Heart left ventricle (tissue), 16 donors: ENCODE data around the gene PLIN4. TPM values are rescaled to one million over a fixed set of nuclear protein-coding genes. Genes with fewer than 3 reads are reported as not detected.

ENCODE experiments used
- ATAC-seq, 4 donors: fragments of 200-7000 bp; cut with Tn5 transposase; one replicate each; pipeline ENCODE4 v1.9.1; 2020 to 2022; ENCODE audit warnings: moderate library complexity in 4 of 4, mild to moderate bottlenecking in 3 of 4, moderate number of reproducible peaks in 1 of 4
- DNase-seq, 5 donors: peaks; one replicate each; pipeline ENCODE4 v3.0.0-alpha.2; 2020
- H3K27ac ChIP-seq, 12 donors: fragments of 200-600 bp; sonication (generic) in 4 of 12; one replicate each; pipeline versions ENCODE4 v1.5.0 to v1.8.0; 2016 to 2022; ENCODE audit warnings: mild to moderate bottlenecking in 2 of 12
- H3K27me3 ChIP-seq, 9 donors: fragments of 200-600 bp; sonication (generic) in 2 of 9; one replicate each; pipeline versions ENCODE4 v1.5.1 to v1.8.0; 2016 to 2022; ENCODE audit warnings: mild to moderate bottlenecking in 3 of 9
- H3K36me3 ChIP-seq, 9 donors: fragments of 200-600 bp; sonication (generic) in 2 of 9; one replicate each; pipeline versions ENCODE4 v1.5.0 to v1.8.0; 2018 to 2022; ENCODE audit warnings: mild to moderate bottlenecking in 2 of 9
- H3K4me1 ChIP-seq, 12 donors: fragments of 200-600 bp; sonication (generic) in 4 of 12; one replicate each; pipeline versions ENCODE4 v1.5.0 to v1.8.0; 2016 to 2022; ENCODE audit warnings: mild to moderate bottlenecking in 3 of 12
- H3K4me3 ChIP-seq, 12 donors: fragments of 200-600 bp; sonication (generic) in 4 of 12; one replicate each; pipeline versions ENCODE4 v1.5.0 to v1.8.0; 2017 to 2022; ENCODE audit warnings: mild to moderate bottlenecking in 9 of 12, moderate library complexity in 4 of 12
- H3K9me3 ChIP-seq, 12 donors: fragments of 200-600 bp; sonication (generic) in 4 of 12; one replicate each; pipeline versions ENCODE4 v1.5.0 to v1.8.0; 2016 to 2022; ENCODE audit warnings: mild to moderate bottlenecking in 1 of 12
- POLR2A ChIP-seq, 2 donors: fragments of 450-650 bp; IDR thresholded peaks; one replicate each; pipeline ENCODE4 v1.6.1; 2017; ENCODE audit warnings: antibody characterized with exemption in 2 of 2, mild to moderate bottlenecking in 2 of 2, moderate library complexity in 2 of 2
- WGBS, 4 donors: extraction: QIAGEN DNeasy Blood & Tissue Kit in 2 of 4; methylation state at CpG; one replicate each; pipeline versions ENCODE4 v1.1.5 to v1.1.7; 2013 to 2018; 5-methylcytosine and 5-hydroxymethylcytosine counted together
- intact Hi-C, 10 donors: fragments of 100-400 bp; cut with DNase I; formaldehyde crosslinking; loops; one replicate each; pipeline versions ENCODE4 v1.11.1 to v1.14.2; 2022
- polyA plus RNA-seq, 2 donors: library from polyadenylated mRNA; stranded (reverse); fragments of 200-250 nt; gene quantifications; one replicate each; pipeline ENCODE4 v1.2.3, GENCODE V29; 2013
- total RNA-seq, 9 donors: library from RNA; depleted of rRNA in 2 of 9; stranded (reverse); fragments of >200 nt in 2 of 9; fragmentation: NEBNext Ultra II Directional in 3 of 9; extraction: Animal tissue kit (Norgen Biotek cat#: 25700) in 3 of 9; gene quantifications; one replicate each; pipeline versions ENCODE4 v1.1.0 to v1.2.4, GENCODE V29; 2016 to 2023
- TF ChIP-seq, protein P1 (sequence below), 12 donors: fragments of 200-600 bp; sonication (generic) in 4 of 12; IDR thresholded peaks; one replicate each; pipeline versions ENCODE4 v1.5.0 to v1.8.0; 2018 to 2022; ENCODE audit warnings: antibody characterized with exemption in 12 of 12, mild to moderate bottlenecking in 5 of 12
- donor health status: ischemic (EF 13 %, LVEDD 7.1; RV severe dilation, severe dysfunction).
- donor health status: healthy with polysubstance abuse.
- donor health status: DM: no; HTN: yes; CAD: no.
- donor health status: DM: no; HTN: no; CAD: no.
- donor health status: ischemic (EF 25% LVEDD 6.9; RV normal size, moderate dysfunction).
- donor health status: ischemic (EF 25% LVEDD 5.7; RV mildly dilated, moderate dysfunction).
- donor health status: healthy.
- donor health status: DM: yes; HTN: yes; CAD: no.
- donor health status: ischemic (EF 35%, LVEDD 5.7; RV mildly dilated, moderate dysfunction).
- donor health status: nonischemic (EF 11% LVEDD 7.7; RV severe dilation, severe dysfunction).
- donor health status: DM: yes; HTN: yes; CAD: no.
- donor health status: PGD.
- donor health status: ischemic (EF 29% LVEDD 5.4; RV normal size, mild dysfunction).
- donor health status: nonischemic (EF 23%, LVEDD 6.1; RV moderate dilation, normal function).

The PLIN4 gene
- total and polyA plus RNA-seq, 11 donors, result 55.5 to 292 (median 174) TPM

DNA sequence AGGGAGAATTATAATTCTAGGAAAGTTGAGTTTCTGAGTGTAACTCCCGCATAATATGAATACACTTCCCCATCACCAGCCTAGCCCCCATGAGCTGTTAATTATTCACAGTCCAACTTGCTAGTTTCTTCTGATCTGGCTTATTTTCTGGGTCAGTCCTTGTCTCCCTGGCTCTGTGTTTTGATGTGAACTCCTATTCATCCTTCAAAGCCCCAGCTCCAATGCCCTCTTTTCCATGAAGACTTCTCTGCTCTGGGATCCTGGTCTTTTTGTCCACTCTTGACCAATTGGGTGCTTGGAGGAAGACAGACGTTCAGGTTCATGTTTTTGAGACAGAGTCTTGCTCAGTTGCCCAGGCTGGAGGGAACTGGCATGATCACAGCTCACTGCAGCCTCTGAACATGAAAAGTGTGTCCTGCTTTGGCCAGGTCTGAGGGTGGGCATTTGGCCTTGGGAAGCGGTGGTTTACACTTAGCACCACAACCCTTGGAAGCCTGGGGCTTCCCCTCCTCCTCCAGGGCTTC, 20.9 kb upstream of the PLIN4 start:
- H3K4me3 ChIP-seq, result peak overlapping the region in 1 of 12 donors; percentile 26
- H3K27ac ChIP-seq, result peak overlapping the region in 1 of 12 donors; percentile 64
- peaks cover 0 to 14% (median 3%) of the 10 kb centered on the region in 12 donors for H3K9me3 ChIP-seq
- ATAC-seq, result no peak
- intact Hi-C loops, result no loop called here
- H3K36me3 ChIP-seq, result peaks cover 0 to 7% (median 0%) of the 10 kb centered on the region in 9 donors
- peaks cover 0 to 39% (median 15%) of the 10 kb centered on the region in 12 donors for H3K4me1 ChIP-seq
- TF ChIP-seq, protein P1, sequence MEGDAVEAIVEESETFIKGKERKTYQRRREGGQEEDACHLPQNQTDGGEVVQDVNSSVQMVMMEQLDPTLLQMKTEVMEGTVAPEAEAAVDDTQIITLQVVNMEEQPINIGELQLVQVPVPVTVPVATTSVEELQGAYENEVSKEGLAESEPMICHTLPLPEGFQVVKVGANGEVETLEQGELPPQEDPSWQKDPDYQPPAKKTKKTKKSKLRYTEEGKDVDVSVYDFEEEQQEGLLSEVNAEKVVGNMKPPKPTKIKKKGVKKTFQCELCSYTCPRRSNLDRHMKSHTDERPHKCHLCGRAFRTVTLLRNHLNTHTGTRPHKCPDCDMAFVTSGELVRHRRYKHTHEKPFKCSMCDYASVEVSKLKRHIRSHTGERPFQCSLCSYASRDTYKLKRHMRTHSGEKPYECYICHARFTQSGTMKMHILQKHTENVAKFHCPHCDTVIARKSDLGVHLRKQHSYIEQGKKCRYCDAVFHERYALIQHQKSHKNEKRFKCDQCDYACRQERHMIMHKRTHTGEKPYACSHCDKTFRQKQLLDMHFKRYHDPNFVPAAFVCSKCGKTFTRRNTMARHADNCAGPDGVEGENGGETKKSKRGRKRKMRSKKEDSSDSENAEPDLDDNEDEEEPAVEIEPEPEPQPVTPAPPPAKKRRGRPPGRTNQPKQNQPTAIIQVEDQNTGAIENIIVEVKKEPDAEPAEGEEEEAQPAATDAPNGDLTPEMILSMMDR (IDR thresholded peaks at IDR 0.05), result no peak
- no peak for TF ChIP-seq POLR2A (IDR thresholded peaks at IDR 0.05)
- no peak for DNase-seq
- peaks cover 0 to 8% (median 0%) of the 10 kb centered on the region in 9 donors for H3K27me3 ChIP-seq
- 83 to 91% (median 90%) methylated on average over 3 of the region's 3 CpGs for WGBS, 4 donors

DNA sequence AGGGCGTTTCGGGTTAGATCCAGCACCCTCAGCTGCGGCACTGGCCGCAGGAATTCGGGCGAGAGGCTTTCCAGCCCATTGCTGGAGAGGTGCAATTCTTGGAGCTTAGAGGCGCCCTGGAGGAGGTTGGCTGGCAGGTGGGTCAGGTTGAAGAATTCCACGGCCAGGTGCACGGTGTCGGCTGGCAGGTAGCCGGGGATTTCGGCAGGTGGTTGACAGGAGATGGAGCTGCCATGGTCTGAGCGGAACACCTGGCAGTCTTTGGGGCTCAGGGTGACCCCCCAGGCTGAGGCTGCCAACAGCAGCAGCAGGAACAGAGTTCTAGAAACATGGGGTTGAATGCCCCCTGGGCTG, 20.3 kb upstream of the PLIN4 start:
- TF ChIP-seq, protein P1 (IDR thresholded peaks at IDR 0.05), result no peak
- no peak for TF ChIP-seq POLR2A (IDR thresholded peaks at IDR 0.05)
- Histone ChIP-seq H3K27me3 (peaks cover 0 to 8% (median 0%) of the 10 kb centered on the region in 9 donors), H3K4me1 (peaks cover 0 to 39% (median 15%) of the 10 kb centered on the region in 12 donors), H3K36me3 (peaks cover 0 to 2% (median 0%) of the 10 kb centered on the region in 9 donors), H3K27ac (no peak overlapping the region), H3K9me3 (peaks cover 0 to 14% (median 3%) of the 10 kb centered on the region in 12 donors), H3K4me3 (no peak overlapping the region)
- no peak for ATAC-seq
- WGBS, 4 donors, result 93 to 98% (median 95%) methylated on average over 12 to 13 of the region's 13 CpGs
- intact Hi-C loops, result no loop called here
- no peak for DNase-seq

DNA sequence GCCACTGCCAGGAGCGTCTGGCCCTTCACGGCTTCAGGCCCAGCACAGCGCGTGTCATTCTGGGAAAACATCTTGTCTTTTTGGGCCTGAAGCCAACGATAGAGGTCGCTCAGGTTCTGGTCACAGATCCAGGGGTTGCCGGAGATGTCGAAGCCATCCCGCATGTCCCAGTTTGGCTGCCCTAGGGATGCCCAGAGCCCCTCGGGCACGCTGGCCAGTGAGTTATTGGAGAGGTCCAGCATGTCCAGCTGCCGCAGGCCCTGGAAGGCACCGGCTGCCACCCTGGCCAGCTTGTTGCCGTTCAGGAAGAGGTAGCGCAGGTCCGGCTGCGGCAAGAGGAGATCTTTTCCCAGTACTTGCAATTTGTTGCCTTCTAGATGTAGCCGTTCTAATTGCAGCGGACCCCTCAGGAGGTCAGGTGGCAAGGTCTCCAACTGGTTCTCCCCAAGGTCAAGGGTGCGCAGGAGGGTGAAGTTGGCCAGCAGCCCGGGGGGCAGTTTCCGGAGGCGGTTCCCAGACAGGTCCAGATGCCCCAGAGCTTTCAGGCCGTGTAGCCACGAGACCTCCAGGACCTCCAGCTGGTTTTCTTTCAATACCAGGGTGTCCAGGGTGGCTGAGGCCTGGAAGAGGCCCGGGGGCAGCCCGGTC, 19.8 kb upstream of the PLIN4 start:
- TF ChIP-seq, protein P1 (IDR thresholded peaks at IDR 0.05), result no peak
- TF ChIP-seq POLR2A (IDR thresholded peaks at IDR 0.05), result no peak
- WGBS, 4 donors, result 55 to 76% (median 68%) methylated on average over 12 to 27 of the region's 27 CpGs
- H3K9me3 ChIP-seq, result peaks cover 0 to 14% (median 3%) of the 10 kb centered on the region in 12 donors
- no peak overlapping the region for H3K27ac ChIP-seq
- H3K4me1 ChIP-seq, result peaks cover 0 to 39% (median 15%) of the 10 kb centered on the region in 12 donors
- peak in 3 of 4 donors; percentile 7 to 18 (median 16) for ATAC-seq
- H3K4me3 ChIP-seq, result no peak overlapping the region
- no peak for DNase-seq
- no peaks in the 10 kb centered on the region for H3K36me3 ChIP-seq
- intact Hi-C loops, result no loop called here
- H3K27me3 ChIP-seq, result peaks cover 0 to 8% (median 0%) of the 10 kb centered on the region in 9 donors

- H3K4me1 ChIP-seq, result peaks cover 0 to 37% (median 15%) of the 10 kb centered on the region in 12 donors
- no peak overlapping the region for H3K4me3 ChIP-seq
- ATAC-seq (no peak), DNase-seq (no peak)
- H3K27me3 ChIP-seq, result peaks cover 0 to 8% (median 0%) of the 10 kb centered on the region in 9 donors
- intact Hi-C loops, result no loop called here
- TF ChIP-seq POLR2A (IDR thresholded peaks at IDR 0.05), result no peak
- TF ChIP-seq, protein P1 (IDR thresholded peaks at IDR 0.05), result no peak
- H3K9me3 ChIP-seq, result peaks cover 0 to 14% (median 3%) of the 10 kb centered on the region in 12 donors
- no peaks in the 10 kb centered on the region for H3K36me3 ChIP-seq
- H3K27ac ChIP-seq, result peak overlapping the region in 3 of 12 donors; percentile 17 to 89 (median 48)
- WGBS, 4 donors, result 56 to 76% (median 59%) methylated on average over 3 to 5 of the region's 5 CpGs
These were observed 18.5 kb upstream of the PLIN4 start for GRCh38 chr19:4536798-4537197.
